K562 (cell line): ENCODE measurements around the gene LMAN1L. TPM values are rescaled to one million over a fixed set of nuclear protein-coding genes. Genes with fewer than 3 reads are reported as not detected.

ENCODE experiments used
- ATAC-seq: fragments of 200-7000 bp; cut with Tn5 transposase; 3 replicates; pipeline ENCODE4 v1.9.1; 2020; ENCODE audit warnings: moderate library complexity
- BruUV-seq: library from RNA; stranded (reverse); fragments of 400-500 nt; replicated peaks from 2 replicates; lab custom pipeline; 2021; lab: Mats Ljungman, UMichigan
- CTCF ChIA-PET: fragments of 300-600 bp; formaldehyde crosslinking; extraction: SDS; loops from one replicate; lab custom pipeline; 2021; ENCODE audit warnings: low intra/inter-chr PET ratio; lab: Yijun Ruan, JAX
- POLR2A ChIA-PET: fragments of 300-600, 350-650 bp; sonication (Branson Sonifier 250); formaldehyde crosslinking; extraction: SDS; loops from one replicate; lab custom pipeline; 2021; ENCODE audit warnings: antibody characterized with exemption, inconsistent platforms; lab: Yijun Ruan, JAX
- DNase-seq, 4 experiments: peaks; one replicate each; pipeline versions ENCODE4 v3.0.0 to v3.0.0-alpha.2; 2011 to 2018; ENCODE audit warnings: low spot score in 3 of 4, mixed read lengths in 3 of 4; ENCODE audit errors: extremely low read depth in 1 of 4
- FAIRE-seq: peaks from 2 replicates; lab custom pipeline; 2011; peaks lifted over from hg19 to GRCh38; lab: Jason Lieb, UNC
- H2AFZ ChIP-seq: 2 replicates; pipeline ENCODE4 v1.6.0; 2011; ENCODE audit warnings: low read depth, low read length, control low read depth, inconsistent platforms
- H3K27ac ChIP-seq: fragments of 200-600 bp; 3 replicates; pipeline ENCODE4 v1.8.0; 2011; ENCODE audit warnings: low read depth, mild to moderate bottlenecking, control low read depth, inconsistent platforms, low read length, moderate library complexity, mixed read lengths; ENCODE audit errors: extremely low read depth
- H3K27me3 ChIP-seq, 2 experiments: fragments of 300-600 bp in 1 of 2; 2 replicates in 1 of 2; 3 replicates in 1 of 2; pipeline versions ENCODE4 v1.6.0 to v1.8.0; 2011; ENCODE audit warnings: inconsistent platforms in 2 of 2, low read length in 2 of 2, mild to moderate bottlenecking in 1 of 2, mixed read lengths in 1 of 2, moderate library complexity in 1 of 2; ENCODE audit not compliant: control insufficient read depth in 2 of 2, insufficient read depth in 2 of 2
- H3K36me3 ChIP-seq: fragments of 300-600 bp; 3 replicates; pipeline ENCODE4 v1.8.0; 2011; ENCODE audit warnings: mild to moderate bottlenecking, low read length, inconsistent platforms; ENCODE audit not compliant: control insufficient read depth, insufficient read depth
- H3K4me1 ChIP-seq, 2 experiments: fragments of 200-600 bp in 1 of 2; replicated peaks in 1 of 2; 2 replicates in 1 of 2; 3 replicates in 1 of 2; pipeline versions ENCODE4 v1.5.1 to v1.8.0; 2011; ENCODE audit warnings: inconsistent platforms in 2 of 2, low read length in 2 of 2, mild to moderate bottlenecking in 1 of 2, mixed read lengths in 1 of 2, moderate library complexity in 1 of 2; ENCODE audit not compliant: control insufficient read depth in 2 of 2, insufficient read depth in 2 of 2
- H3K4me2 ChIP-seq: 2 replicates; pipeline ENCODE4 v1.6.1; 2011; ENCODE audit warnings: low read length, control low read depth, inconsistent platforms, mixed read lengths; ENCODE audit not compliant: insufficient read depth
- H3K4me3 ChIP-seq: fragments of 200-600 bp; sonication (generic), shearing (Covaris generic); 2 replicates; pipeline ENCODE4 v1.5.1; 2016; ENCODE audit warnings: control low read depth, inconsistent platforms
- H3K79me2 ChIP-seq: fragments of 200-600 bp; 3 replicates; pipeline ENCODE4 v1.8.0; 2011; ENCODE audit warnings: low read length, inconsistent platforms; ENCODE audit not compliant: control insufficient read depth, insufficient read depth
- H3K9ac ChIP-seq, 2 experiments: 2 replicates each; pipeline versions ENCODE4 v1.6.0 to v1.6.1; 2011; ENCODE audit warnings: low read depth in 2 of 2, low read length in 2 of 2, control low read depth in 1 of 2, inconsistent platforms in 1 of 2, mild to moderate bottlenecking in 1 of 2, mixed read lengths in 1 of 2; ENCODE audit not compliant: insufficient read depth in 1 of 2
- H3K9me1 ChIP-seq: one replicate; pipeline ENCODE4 v1.6.0; 2011; ENCODE audit warnings: inconsistent platforms, mild to moderate bottlenecking, low read length, moderate library complexity; ENCODE audit not compliant: control insufficient read depth, insufficient read depth
- H3K9me3 ChIP-seq: replicated peaks from 2 replicates; pipeline ENCODE4 v1.5.1; 2011; ENCODE audit warnings: low read depth, low read length, inconsistent platforms; ENCODE audit not compliant: control insufficient read depth, insufficient read depth
- H4K20me1 ChIP-seq: replicated peaks from 2 replicates; pipeline ENCODE4 v1.6.1; 2011; ENCODE audit warnings: low read length, inconsistent platforms, mixed read lengths; ENCODE audit not compliant: control insufficient read depth, insufficient read depth
- ATF3 ChIP-seq, 2 experiments: fragments of 450-650 bp in 1 of 2; sonication (generic) in 1 of 2; formaldehyde crosslinking in 1 of 2; IDR thresholded peaks in 1 of 2; conservative IDR thresholded peaks in 1 of 2; 2 replicates each; pipeline versions ENCODE4 v1.6.1 to v1.8.1; 2016 to 2023; ENCODE audit warnings: mild to moderate bottlenecking in 2 of 2, moderate library complexity in 2 of 2, inconsistent platforms in 1 of 2, missing genetic modification reagents in 1 of 2
- BRCA1 ChIP-seq, 2 experiments: fragments of 450-650 bp in 1 of 2; sonication (generic) in 1 of 2; formaldehyde crosslinking in 1 of 2; IDR thresholded peaks; 2 replicates each; pipeline versions ENCODE4 v1.5.0 to v1.6.1; 2017 to 2020; ENCODE audit warnings: mild to moderate bottlenecking in 1 of 2, missing genetic modification reagents in 1 of 2
- CBFA2T3 ChIP-seq: fragments of 450-650 bp; IDR thresholded peaks from 2 replicates; pipeline ENCODE4 v1.6.1; 2017
- CEBPB ChIP-seq: fragments of 450-650 bp; IDR thresholded peaks from 2 replicates; pipeline ENCODE4 v1.6.1; 2016; ENCODE audit warnings: missing genetic modification characterization, missing compliant biosample characterization
- CEBPG ChIP-seq, 3 experiments: fragments of 200-800 bp in 1 of 3; sonication (Bioruptor generic) in 1 of 3; sonication (generic) in 1 of 3; formaldehyde crosslinking in 1 of 3; IDR thresholded peaks in 2 of 3; conservative IDR thresholded peaks in 1 of 3; 2 replicates each; pipeline versions ENCODE4 v1.6.1 to v1.8.0; 2016 to 2022; ENCODE audit warnings: missing compliant biosample characterization in 2 of 3, missing genetic modification characterization in 2 of 3, mild to moderate bottlenecking in 1 of 3, missing genetic modification reagents in 1 of 3
- CREB1 ChIP-seq, 2 experiments: sonication (generic) in 1 of 2; formaldehyde crosslinking in 1 of 2; IDR thresholded peaks; 2 replicates each; pipeline versions ENCODE4 v1.6.1 to v1.8.0; 2012 to 2022; ENCODE audit warnings: inconsistent platforms in 1 of 2, mild to moderate bottlenecking in 1 of 2, missing genetic modification reagents in 1 of 2, moderate library complexity in 1 of 2
- MCM7 ChIP-seq, 2 experiments: fragments of 450-650 bp; IDR thresholded peaks; 2 replicates each; pipeline ENCODE4 v1.6.1; 2016 to 2018
- POLR2G ChIP-seq: fragments of 200-400 bp; formaldehyde crosslinking; IDR thresholded peaks from 2 replicates; pipeline ENCODE4 v1.6.1; 2017; ENCODE audit warnings: low read depth, mild to moderate bottlenecking, antibody characterized with exemption, low read length, moderate library complexity
- POU5F1 ChIP-seq: fragments of 150-350 bp; IDR thresholded peaks from 2 replicates; pipeline ENCODE4 v1.6.1; 2014; ENCODE audit warnings: borderline replicate concordance, low read length, low read depth, mild to moderate bottlenecking; ENCODE audit not compliant: partially characterized antibody
- RBFOX2 ChIP-seq: fragments of 200-400 bp; formaldehyde crosslinking; IDR thresholded peaks from 2 replicates; pipeline ENCODE4 v1.6.1; 2017; ENCODE audit warnings: low read depth, mild to moderate bottlenecking, low read length, moderate library complexity
- TRIM24 ChIP-seq, 2 experiments: fragments of 450-650 bp; IDR thresholded peaks; 2 replicates each; pipeline ENCODE4 v1.6.1; 2016
- ZNF263 ChIP-seq: sonication (generic); formaldehyde crosslinking; IDR thresholded peaks from 2 replicates; pipeline ENCODE4 v1.8.0; 2022; ENCODE audit warnings: mild to moderate bottlenecking, missing genetic modification reagents, borderline replicate concordance
- ZNF311 ChIP-seq: fragments of 250-450 bp; sonication (Bioruptor Pico); IDR thresholded peaks from 2 replicates; pipeline ENCODE4 v1.4.0; 2020; ENCODE audit warnings: mild to moderate bottlenecking, moderate library complexity
- WGBS: fragments of 100-300 bp; shearing (Covaris generic); methylation state at CpG from one replicate; pipeline ENCODE4 v1.1.6; 2016; ENCODE audit warnings: low coverage, mixed read lengths; ENCODE audit not compliant: insufficient coverage; ENCODE audit errors: missing lambda C conversion rate; 5-methylcytosine and 5-hydroxymethylcytosine counted together
- in situ Hi-C: fragments of 300-500 bp; cut with MboI; formaldehyde crosslinking; loops from 4 replicates; pipeline ENCODE4 v1.15.0; 2018; ENCODE audit warnings: inconsistent platforms, mixed read lengths
- intact Hi-C: fragments of 100-400 bp; cut with micrococcal nuclease; formaldehyde crosslinking; loops from 2 replicates; pipeline ENCODE4 v1.14.2; 2022
- polyA plus RNA-seq, 8 experiments: library from polyadenylated mRNA; depleted of rRNA in 4 of 8; stranded (reverse) in 5 of 8; unstranded in 3 of 8; fragments of >200 nt; fragmentation: Nextera tagmentation in 2 of 8; fragmentation: Illumina TruSeq in 1 of 8; extraction: Ambion mirVana in 2 of 8; extraction: Trizol in 1 of 8; gene quantifications; 2 replicates each; pipeline versions ENCODE4 v1.2.1 to v1.2.3, GENCODE V29; 2011 to 2014; ENCODE audit warnings: inconsistent platforms in 1 of 8, missing spikeins in 1 of 8
- total RNA-seq, 7 experiments: library from RNA; depleted of rRNA in 6 of 7; stranded (reverse); fragments of >200 nt in 6 of 7; fragmentation: Illumina TruSeq in 2 of 7; extraction: Trizol in 2 of 7; gene quantifications; 2 replicates each; pipeline versions ENCODE4 v1.2.1 to v1.2.3, GENCODE V29; 2011 to 2021; ENCODE audit warnings: low replicate concordance in 1 of 7

The LMAN1L gene
- total and polyA plus RNA-seq, 9 of the 15 experiments (the other 6 are each of a cell fraction or from before 2014, with no cell fraction given): not detected

DNA sequence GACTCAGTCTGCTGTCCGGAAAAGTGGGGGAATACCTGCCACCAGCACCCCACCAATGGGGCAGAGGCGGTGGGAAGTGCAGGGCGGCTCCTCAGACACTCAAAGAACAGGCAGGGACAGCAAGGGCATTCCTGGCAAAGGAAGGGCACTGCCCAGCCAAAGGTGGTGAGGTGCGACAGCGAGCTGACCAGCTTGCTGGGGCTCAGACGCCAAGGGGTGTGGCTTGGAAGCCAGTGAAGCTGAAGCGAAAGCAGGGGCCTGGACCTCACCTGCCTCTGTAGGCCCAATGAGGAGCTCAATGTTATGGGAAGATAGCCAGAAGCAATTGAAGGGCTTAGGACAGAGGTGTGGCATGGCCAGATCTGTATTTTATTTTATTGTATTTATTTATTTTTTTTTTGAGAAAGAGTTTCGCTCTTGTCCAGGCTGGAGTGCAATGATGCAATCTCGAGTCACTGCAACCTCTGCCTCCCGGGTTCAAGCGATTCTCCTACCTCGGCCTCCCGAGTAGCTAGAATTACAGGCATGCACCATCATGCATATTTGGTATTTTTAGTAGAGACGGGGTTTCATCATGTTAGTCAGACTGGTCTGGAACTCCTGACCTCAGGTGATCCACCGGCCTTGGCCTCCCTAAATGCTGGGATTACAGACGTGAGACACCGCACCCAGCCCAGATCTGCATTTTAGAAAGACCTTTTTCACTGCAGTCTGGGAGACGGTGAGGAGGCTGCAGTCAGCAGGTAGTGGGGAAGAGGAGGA, 4.4 kb upstream of the LMAN1L start:
- Histone ChIP-seq H2AFZ (no peak overlapping the region), H3K9ac (peak overlapping the region in 1 of 2 experiments; percentile 71; a peak in 1 of 4 replicates), H3K27me3 (peaks cover 0 to 19% of the 10 kb centered on the region in 2 experiments; a peak in 2 of 5 replicates), H3K9me1 (no peaks in the 10 kb centered on the region), H3K4me3 (no peak overlapping the region), H3K79me2 (no peaks in the 10 kb centered on the region), H3K27ac (no peak overlapping the region; the same call in 2 of the 3 replicates), H3K4me1 (peaks cover 0 to 7% of the 10 kb centered on the region in 2 experiments; a peak in 2 of 5 replicates), H3K4me2 (no peak overlapping the region), H3K9me3 (no peaks in the 10 kb centered on the region), H4K20me1 (no peaks in the 10 kb centered on the region; the same call in 1 of the 2 replicates), H3K36me3 (peaks cover 10% of the 10 kb centered on the region; the same call in 1 of the 3 replicates)
- ATAC-seq (peak; percentile 60), DNase-seq (no peak), FAIRE-seq (no peak)
- no TSS peak for BruUV-seq
- WGBS: 27% methylated on average over 18 of the region's 18 CpGs
- TF ChIP-seq POLR2G (peak; percentile 27; the same call in 1 of the 2 replicates), BRCA1 (IDR thresholded peaks at IDR 0.05) (no peak), BRCA1 (CRISPR knock-in tag; IDR thresholded peaks at IDR 0.05) (no peak), MCM7 (IDR thresholded peaks at IDR 0.05) (no peak), ZNF311 (CRISPR knock-in tag) (no peak), TRIM24 (IDR thresholded peaks at IDR 0.05) (peak; percentile 38 to 51; a peak in 2 of 4 replicates), CREB1 (IDR thresholded peaks at IDR 0.05) (no peak), CREB1 (CRISPR knock-in tag; IDR thresholded peaks at IDR 0.05) (no peak), POU5F1 (no peak), RBFOX2 (0 out of 2 replicates have a peak, but pooled peaks have one; percentile 26), CEBPG (CRISPR knock-in tag; IDR thresholded peaks at IDR 0.05) (peak; percentile 77), CEBPG (tag; conservative IDR thresholded peaks at IDR 0.05 in 1 of 2, IDR thresholded peaks at IDR 0.05 in 1 of 2) (peak; percentile 62 to 84), ATF3 (IDR thresholded peaks at IDR 0.05) (peak; percentile 79), ATF3 (CRISPR knock-in tag; conservative IDR thresholded peaks at IDR 0.05) (no peak), CEBPB (tag) (0 out of 2 replicates have a peak, but pooled peaks have one; percentile 22), CBFA2T3 (no peak), ZNF263 (CRISPR knock-in tag) (no peak)
- CTCF ChIA-PET: no interaction called here
- POLR2A ChIA-PET: interaction anchor here (0.6 kb wide), 1 partner anchor 18 kb away, joined by 3 read pairs; no protein-coding TSS in a partner anchor
- in situ Hi-C loops (no loop called here), intact Hi-C loops (no loop called here)
